Chondrocyte (in vitro differentiated cells): ENCODE results near the gene LMO3. TPM values are rescaled to one million over a fixed set of nuclear protein-coding genes. Genes with fewer than 3 reads are reported as not detected.

Experiments
- DNase-seq: peaks from one replicate; pipeline ENCODE4 v3.0.0; 2021; ENCODE audit warnings: mixed read lengths, low spot score
- H3K27ac Mint-ChIP-seq: one replicate; pipeline ENCODE4 v1.8.0; 2021; ENCODE audit warnings: mild to moderate bottlenecking, moderate library complexity, mixed read lengths; ENCODE audit not compliant: unreplicated experiment
- H3K27me3 Mint-ChIP-seq: 2 replicates; pipeline ENCODE4 v1.8.0; 2021; ENCODE audit warnings: low read depth, mixed read lengths
- H3K36me3 Mint-ChIP-seq: 2 replicates; pipeline ENCODE4 v1.8.0; 2021; ENCODE audit warnings: low read depth, mixed read lengths
- H3K4me1 Mint-ChIP-seq: 2 replicates; pipeline ENCODE4 v1.8.0; 2021; ENCODE audit warnings: low read depth, mild to moderate bottlenecking, mixed read lengths
- H3K4me3 Mint-ChIP-seq: one replicate; pipeline ENCODE4 v1.8.0; 2021; ENCODE audit warnings: mild to moderate bottlenecking, moderate library complexity, mixed read lengths; ENCODE audit not compliant: unreplicated experiment
- H3K9me3 Mint-ChIP-seq: 2 replicates; pipeline ENCODE4 v1.8.0; 2021; ENCODE audit warnings: low read depth, mixed read lengths
- CTCF ChIP-seq: fragments of 200-600 bp; sonication (generic); IDR thresholded peaks from 2 replicates; pipeline ENCODE4 v1.5.0; 2021; ENCODE audit warnings: antibody characterized with exemption, mild to moderate bottlenecking, moderate library complexity
- total RNA-seq: library from RNA; stranded (reverse); gene quantifications from 3 replicates; pipeline ENCODE4 v1.2.1, GENCODE V29; 2021

LMO3 gene
- total RNA-seq, 1 donor from 2014 or later = 0.57 TPM

- Mint-ChIP-seq H3K4me1 (peaks cover 3% of the 10 kb centered on the region), H3K36me3 (no peaks in the 10 kb centered on the region), H3K27ac (no peak overlapping the region), H3K9me3 (no peaks in the 10 kb centered on the region), H3K27me3 (no peaks in the 10 kb centered on the region), H3K4me3 (no peak overlapping the region)
- no peak for TF ChIP-seq CTCF
- no peak for DNase-seq
Measured at GRCh38 chr12:16509411-16509810, 96.6 kb downstream of the LMO3 start.

GRCh38 chr12:16506394-16506793, 99.6 kb downstream of the LMO3 start:
- Mint-ChIP-seq H3K27ac (no peak overlapping the region), H3K27me3 (no peaks in the 10 kb centered on the region), H3K9me3 (no peaks in the 10 kb centered on the region), H3K4me3 (no peak overlapping the region), H3K4me1 (no peaks in the 10 kb centered on the region), H3K36me3 (no peaks in the 10 kb centered on the region)
- TF ChIP-seq CTCF = no peak
- no peak for DNase-seq

GRCh38 chr12:16504200-16504599, 101.8 kb downstream of the LMO3 start:
- H3K4me3 Mint-ChIP-seq = no peak overlapping the region
- H3K9me3 Mint-ChIP-seq = no peaks in the 10 kb centered on the region
- H3K27me3 Mint-ChIP-seq = no peaks in the 10 kb centered on the region

GRCh38 chr12:16499611-16500010, 106.4 kb downstream of the LMO3 start:
- Mint-ChIP-seq H3K36me3 (no peaks in the 10 kb centered on the region), H3K27ac (no peak overlapping the region), H3K4me1 (no peaks in the 10 kb centered on the region), H3K9me3 (no peaks in the 10 kb centered on the region), H3K27me3 (peaks cover 3% of the 10 kb centered on the region), H3K4me3 (no peak overlapping the region)
- DNase-seq = no peak
- TF ChIP-seq CTCF = no peak

More at GRCh38 chr12:16504200-16504599, 101.8 kb downstream of the LMO3 start:
- no peak for TF ChIP-seq CTCF
- DNase-seq = no peak
- H3K27ac Mint-ChIP-seq = no peak overlapping the region
- H3K36me3 Mint-ChIP-seq = no peaks in the 10 kb centered on the region
- no peaks in the 10 kb centered on the region for H3K4me1 Mint-ChIP-seq
